ENCODE measurements around the gene HOXB1.
A peak's percentile ranks its signal among the peaks of the same experiment; 100 is the strongest.
"Not testable (repeated sequence)": the region's sequence is repeated elsewhere in the genome, so short reads cannot be mapped to it uniquely, and the experiment has no call there.

Gene HOXB1

GRCh38 chr17:48483471-48484131, 47.2 kb downstream of the HOXB1 start:
- peak; percentile 95 for DNase-seq (ENCODE audit: low read depth)
- H3K4me3 ChIP-seq (ENCODE audit: low read length) = no peak overlapping the region
- TF ChIP-seq CTCF (IDR thresholded peaks at IDR 0.05; ENCODE audit: insufficient read depth, low read depth, low read length, missing control alignments) = no peak

- peak; percentile 54 for DNase-seq (ENCODE audit: low read depth)
- no peak overlapping the region for H3K4me3 ChIP-seq (ENCODE audit: low read length)
- TF ChIP-seq CTCF (IDR thresholded peaks at IDR 0.05; ENCODE audit: insufficient read depth, low read depth, low read length, missing control alignments) = no peak
Observed at GRCh38 chr17:48483004-48483403, 47.8 kb downstream of the HOXB1 start.

- DNase-seq (ENCODE audit: low read depth) = peak; percentile 30
- H3K4me3 ChIP-seq (ENCODE audit: low read length) = not testable (repeated sequence)
Observed at GRCh38 chr17:48482301-48482700, 48.5 kb downstream of the HOXB1 start.

GRCh38 chr17:48479014-48479402, 51.8 kb downstream of the HOXB1 start:
- H3K4me3 ChIP-seq (ENCODE audit: low read length) = no peak overlapping the region
- DNase-seq (ENCODE audit: low read depth) = no peak
- TF ChIP-seq CTCF (IDR thresholded peaks at IDR 0.05; ENCODE audit: insufficient read depth, low read depth, low read length, missing control alignments) = no peak
